HG03159 (cell line): Measurements from ENCODE around the gene ZNF467.
A peak's percentile ranks its signal among the peaks of the same experiment; 100 is the strongest.

Experiments
- ATAC-seq: cut with Tn5 transposase; IDR thresholded peaks from one replicate; pipeline ENCODE4 v1.9.1; 2021; ENCODE audit warnings: mild to moderate bottlenecking, moderate library complexity; ENCODE audit not compliant: unreplicated experiment

ZNF467 gene

DNA sequence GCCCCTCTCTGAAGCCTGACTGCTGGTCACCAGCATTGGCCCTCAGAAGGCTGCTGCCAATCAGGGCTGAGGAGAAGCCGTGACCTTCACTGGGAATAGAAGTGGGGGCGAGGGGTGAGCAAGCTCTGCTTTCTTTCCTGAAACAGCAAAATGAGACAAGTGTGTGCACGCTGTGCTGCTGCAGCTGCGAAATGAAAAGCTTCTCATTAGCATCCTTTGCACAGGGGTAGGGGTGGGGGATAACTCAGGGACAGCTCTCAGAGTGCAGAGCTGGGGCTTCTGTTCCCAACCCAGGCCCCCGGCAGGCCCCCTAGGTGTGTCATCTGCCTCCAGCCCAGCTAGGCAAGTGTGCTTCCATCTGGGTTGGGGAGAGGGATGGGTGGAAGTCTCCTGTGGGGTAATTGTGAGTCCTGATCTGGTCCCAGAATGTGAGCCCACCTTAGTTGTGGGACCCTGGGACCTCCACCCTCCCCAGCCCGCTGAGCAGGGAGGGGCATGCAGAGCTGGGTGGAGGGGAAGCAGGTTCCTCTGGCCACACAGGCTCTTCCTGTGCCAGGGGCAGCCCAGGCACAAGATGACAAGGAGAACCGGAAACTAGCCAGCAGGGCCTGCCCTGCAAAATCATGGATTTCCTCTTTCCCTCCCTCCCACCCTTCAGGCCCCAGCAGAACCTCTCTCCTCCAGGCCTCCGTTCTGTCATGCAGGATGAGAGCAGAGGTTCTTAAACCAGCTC lies 22.2 kb downstream of the ZNF467 start:
- ATAC-seq = no peak

GRCh38 chr7:149750122-149750845 lies 23.1 kb downstream of the ZNF467 start:
- ATAC-seq = no peak

- no peak for ATAC-seq
Measured at GRCh38 chr7:149748076-149748874, 25.1 kb downstream of the ZNF467 start.

GRCh38 chr7:149743476-149744255 lies 29.7 kb downstream of the ZNF467 start:
- ATAC-seq = no peak

- peak; percentile 67 for ATAC-seq
Measured at GRCh38 chr7:149742075-149742701, 31.2 kb downstream of the ZNF467 start.

DNA sequence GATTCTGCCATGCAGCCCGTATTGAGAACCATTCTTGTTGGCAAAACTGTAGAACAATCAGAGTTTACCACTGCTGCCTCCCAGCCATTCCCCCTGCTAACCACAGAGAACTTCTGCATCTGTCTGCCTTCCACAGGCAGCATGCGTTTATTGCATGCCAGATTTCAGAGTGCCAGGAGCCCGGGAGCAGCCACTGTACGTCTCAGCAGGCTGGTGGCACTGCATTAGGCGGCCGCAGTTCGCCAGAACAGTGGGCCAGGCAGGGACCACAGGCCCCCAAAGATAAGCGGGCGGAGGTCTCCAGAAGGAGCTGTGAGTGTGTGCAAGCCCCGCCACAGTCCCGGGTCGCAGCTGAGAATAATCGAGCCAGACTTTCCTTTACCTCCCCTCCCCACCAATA lies 31.8 kb downstream of the ZNF467 start:
- no peak for ATAC-seq

- no peak for ATAC-seq
Measured at GRCh38 chr7:149736478-149737360, 36.7 kb downstream of the ZNF467 start.

- no peak for ATAC-seq
Measured at GRCh38 chr7:149735779-149736477, 37.5 kb downstream of the ZNF467 start.

DNA sequence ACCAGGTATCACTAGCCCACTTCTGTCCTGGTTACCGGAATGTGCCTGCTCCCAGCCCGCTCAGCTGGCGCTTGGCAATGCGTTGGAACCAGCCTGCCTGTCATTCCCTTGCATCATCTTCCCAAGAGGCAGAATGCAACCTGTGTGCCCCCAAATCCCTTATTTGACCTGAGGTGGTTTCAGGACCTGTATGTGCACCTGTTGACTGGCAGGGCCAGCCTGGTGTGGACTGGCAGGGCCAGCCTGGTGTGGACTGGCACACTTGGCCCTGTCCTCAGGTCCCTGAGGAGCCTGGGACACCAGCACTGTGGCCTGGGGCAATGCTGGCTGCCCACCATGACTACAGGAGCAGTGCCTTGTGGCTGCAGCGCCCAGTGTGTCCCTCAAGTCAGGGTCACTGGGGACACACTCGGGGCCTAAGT lies 38.2 kb downstream of the ZNF467 start:
- no peak for ATAC-seq

DNA sequence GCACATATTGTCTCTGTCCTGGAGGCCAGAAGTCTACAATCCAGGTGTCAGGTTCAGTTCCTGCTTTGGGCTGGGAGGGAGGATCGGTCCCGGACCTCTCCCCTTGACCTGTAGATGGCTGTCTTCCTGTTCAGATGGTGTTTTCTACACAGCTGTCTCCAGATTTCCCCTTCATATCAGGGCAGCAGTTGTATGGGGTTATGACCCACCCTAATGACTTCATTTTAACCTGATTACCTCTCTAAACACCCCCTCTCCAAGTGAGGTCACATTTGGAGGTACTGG lies 38.7 kb downstream of the ZNF467 start:
- no peak for ATAC-seq

DNA sequence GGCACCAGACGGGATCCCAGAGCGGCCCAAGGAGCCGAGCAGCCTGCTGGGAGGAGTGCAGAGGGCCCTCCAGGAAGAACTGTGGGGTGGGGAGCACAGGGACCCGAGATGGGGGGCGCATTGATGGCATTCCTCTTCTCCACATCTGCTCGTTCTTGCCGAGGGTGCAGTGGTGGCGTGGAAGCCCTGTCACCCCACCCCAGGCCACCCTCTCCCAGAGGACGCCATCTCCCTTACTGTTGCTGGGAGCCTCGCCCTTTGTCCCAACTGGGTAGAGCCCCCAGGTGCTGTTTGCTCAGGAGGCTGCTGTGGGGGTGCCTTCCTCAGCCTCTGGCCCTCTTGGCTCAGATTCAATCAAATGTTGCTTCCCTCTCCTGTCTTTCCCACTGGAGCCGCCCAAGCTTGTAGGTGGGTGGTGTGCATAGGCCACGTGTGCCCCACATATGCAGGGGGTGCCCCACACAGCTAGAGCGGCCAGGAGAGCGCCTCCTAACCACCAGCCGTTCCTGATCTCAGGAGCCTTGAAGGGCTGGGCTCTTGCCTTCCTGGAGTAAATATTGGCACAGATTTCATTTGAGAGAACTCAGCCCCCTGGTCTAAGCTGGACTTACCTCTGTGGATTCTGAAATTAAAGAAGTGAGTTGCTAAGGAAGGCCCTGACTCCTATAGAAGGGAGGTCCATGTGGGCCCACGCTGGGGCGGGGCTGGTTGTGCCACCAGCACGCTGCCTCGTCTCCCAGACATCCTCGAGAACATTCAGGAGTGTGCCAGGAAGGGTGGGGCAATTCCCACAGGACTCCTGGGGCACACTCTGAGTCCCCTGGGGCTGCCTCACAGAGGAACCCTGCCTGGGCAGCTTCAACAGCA lies 39.2 kb downstream of the ZNF467 start:
- ATAC-seq = no peak

- ATAC-seq = no peak
Measured at GRCh38 chr7:149733131-149733923, 40.1 kb downstream of the ZNF467 start.

GRCh38 chr7:149732611-149733010 lies 40.8 kb downstream of the ZNF467 start:
- no peak for ATAC-seq

DNA sequence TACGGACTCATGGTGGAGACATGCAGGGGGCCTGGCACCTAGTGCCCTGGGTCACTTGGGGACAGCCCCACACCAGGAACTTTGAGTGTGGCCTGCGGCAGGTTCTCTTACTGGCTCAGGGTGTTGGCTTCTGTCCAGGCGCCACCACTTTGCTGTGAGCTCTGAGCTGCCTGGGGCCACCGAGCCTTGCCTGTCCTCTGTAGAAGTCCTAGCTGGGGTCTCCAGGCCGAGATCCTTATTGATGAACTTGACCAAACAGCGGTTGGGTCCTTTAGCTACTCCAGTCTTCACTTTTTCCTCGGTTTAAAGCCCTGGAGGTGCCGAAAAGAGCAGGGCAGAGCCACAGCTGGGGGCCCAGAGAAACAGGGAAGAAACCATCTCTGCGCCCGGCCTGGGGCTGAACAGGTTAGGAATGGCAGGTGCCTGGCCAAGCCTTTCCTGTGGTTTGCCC lies 41.3 kb downstream of the ZNF467 start:
- no peak for ATAC-seq

DNA sequence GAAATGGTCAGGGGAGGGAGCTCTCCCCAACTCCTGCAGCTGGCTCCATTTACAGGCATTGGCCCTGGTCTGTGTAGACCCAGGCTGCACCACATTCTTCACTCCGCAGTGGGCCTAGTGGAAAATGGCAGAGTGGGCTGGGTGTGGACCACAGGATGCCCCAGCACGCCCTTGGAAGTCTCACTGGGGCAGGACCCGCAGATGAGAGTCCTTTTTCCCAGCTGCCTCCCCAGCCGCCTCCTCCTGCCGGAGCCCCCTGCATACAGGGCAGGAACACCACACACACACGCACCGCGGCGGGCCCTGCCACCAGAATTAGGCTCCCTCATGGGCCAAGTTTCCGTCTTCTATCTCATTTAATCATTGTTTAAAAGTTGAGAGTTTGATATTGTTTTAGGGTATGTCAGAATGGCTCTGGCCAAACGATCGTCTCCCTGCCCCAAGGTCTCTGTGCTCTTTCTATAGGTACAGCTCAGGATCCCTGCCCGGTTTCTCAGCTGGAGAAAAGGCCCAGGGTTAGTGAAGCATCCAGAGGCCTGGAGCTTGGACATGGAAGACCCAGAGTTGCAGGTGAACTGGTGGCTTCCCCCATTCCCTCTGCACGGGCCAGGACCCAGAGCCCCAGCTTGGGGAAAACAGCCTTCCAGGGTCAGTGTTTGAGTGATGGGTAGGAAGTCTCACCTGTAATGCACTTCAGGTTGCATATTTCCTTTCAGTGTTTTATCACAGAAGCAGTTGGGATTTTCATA lies 42.0 kb downstream of the ZNF467 start:
- no peak for ATAC-seq

DNA sequence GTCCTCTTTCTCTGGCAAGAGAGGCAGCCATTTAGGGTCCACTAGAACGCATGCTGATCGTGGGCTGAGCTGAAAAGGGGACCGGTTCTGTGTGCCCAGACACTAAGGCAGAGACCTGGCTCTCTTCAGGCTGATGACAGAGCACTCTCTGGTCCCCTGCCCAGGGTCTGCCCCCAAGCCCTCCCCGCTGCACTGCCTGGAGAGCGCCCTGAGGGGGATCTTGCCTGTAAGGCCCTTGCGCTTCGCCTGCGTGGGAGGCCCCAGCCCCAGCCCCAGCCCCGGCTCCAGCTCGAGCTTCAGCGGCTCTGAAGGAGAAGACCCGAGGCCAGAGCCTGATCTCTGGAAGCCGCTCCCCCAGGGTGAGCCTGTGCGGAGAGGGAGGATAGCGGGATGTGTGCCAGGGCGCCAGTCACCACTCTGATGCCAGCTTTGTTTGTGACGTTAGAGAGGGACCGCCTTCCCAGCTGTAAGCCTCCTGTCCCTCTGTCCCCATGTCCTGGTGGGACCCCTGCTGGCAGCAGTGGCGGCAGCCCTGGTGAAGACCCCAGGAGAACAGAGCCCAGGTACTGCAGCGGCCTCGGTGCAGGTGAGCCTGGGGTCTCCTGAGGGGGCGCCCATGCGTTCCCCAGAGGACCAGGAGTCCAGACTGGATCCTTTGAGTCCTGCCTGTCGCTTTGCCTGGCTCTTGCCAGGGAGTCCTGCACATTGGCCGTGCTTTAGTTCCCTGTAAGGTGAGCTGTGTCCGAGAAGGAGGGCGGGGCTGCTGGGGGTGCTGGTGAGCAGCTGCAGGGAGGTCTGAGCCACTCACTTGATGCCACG lies 43.2 kb downstream of the ZNF467 start:
- ATAC-seq = no peak
